Ovary (tissue), 9 donors: ENCODE data around the gene NANS. TPM values are rescaled to one million over a fixed set of nuclear protein-coding genes. Genes with fewer than 3 reads are reported as not detected.

Experiments
- DNase-seq, 5 donors: peaks; one replicate each; pipeline ENCODE4 v3.0.0-alpha.2; 2019 to 2020
- H3K27ac ChIP-seq, 2 donors: fragments of 200-600 bp; one replicate each; pipeline versions ENCODE4 v1.5.1 to v1.8.0; 2019 to 2022
- H3K27me3 ChIP-seq: fragments of 200-600 bp; one replicate; pipeline ENCODE4 v1.8.0; 2022
- H3K36me3 ChIP-seq: fragments of 200-600 bp; sonication (generic); one replicate; pipeline ENCODE4 v1.5.1; 2019
- H3K4me1 ChIP-seq: one replicate; pipeline ENCODE4 v1.8.1; 2013; ENCODE audit warnings: mild to moderate bottlenecking, moderate library complexity; ENCODE audit not compliant: insufficient read depth
- H3K4me3 ChIP-seq: fragments of 200-600 bp; sonication (generic); one replicate; pipeline ENCODE4 v1.5.1; 2017
- H3K9me3 ChIP-seq, 2 donors: fragments of 200-600 bp in 1 of 2; sonication (generic) in 1 of 2; one replicate each; pipeline versions ENCODE4 v1.5.1 to v1.8.1; 2013 to 2019; ENCODE audit warnings: mild to moderate bottlenecking in 1 of 2, moderate library complexity in 1 of 2
- CTCF ChIP-seq, 3 donors: fragments of 450-650 bp in 2 of 3; fragments of 200-600 bp in 1 of 3; IDR thresholded peaks; one replicate each; pipeline versions ENCODE4 v1.5.1 to v1.8.0; 2016 to 2022; ENCODE audit warnings: antibody characterized with exemption in 3 of 3, mild to moderate bottlenecking in 1 of 3
- EP300 ChIP-seq: sonication (generic); formaldehyde crosslinking; IDR thresholded peaks from one replicate; pipeline ENCODE4 v1.6.1; 2017; ENCODE audit warnings: antibody characterized with exemption
- POLR2A ChIP-seq: fragments of 450-650 bp; IDR thresholded peaks from one replicate; pipeline ENCODE4 v1.6.1; 2017; ENCODE audit warnings: antibody characterized with exemption, mild to moderate bottlenecking, moderate library complexity
- WGBS, 3 donors: extraction: QIAGEN DNeasy Blood & Tissue Kit in 1 of 3; methylation state at CpG; one replicate each; pipeline versions ENCODE4 v1.1.5 to v1.1.7; 2013 to 2017; 5-methylcytosine and 5-hydroxymethylcytosine counted together
- intact Hi-C, 4 donors: fragments of 100-400 bp; cut with DNase I; formaldehyde crosslinking; loops; one replicate each; pipeline versions ENCODE4 v1.11.0 to v1.15.1; 2022 to 2023
- polyA plus RNA-seq, 2 donors: library from polyadenylated mRNA; stranded (reverse); fragments of 200-250 nt in 1 of 2; fragments of 350-450 nt in 1 of 2; fragmentation: Illumina TruSeq in 1 of 2; extraction: RNeasy Lipid Tissue Mini Kit (QIAGEN cat#74804) in 1 of 2; gene quantifications; one replicate each; pipeline ENCODE4 v1.2.3, GENCODE V29; 2013 to 2014
- total RNA-seq, 7 donors: library from RNA; depleted of rRNA in 2 of 7; stranded (reverse); fragments of >200 nt in 2 of 7; fragmentation: NEBNext Ultra II Directional in 3 of 7; extraction: Animal tissue kit (Norgen Biotek cat#: 25700) in 3 of 7; gene quantifications; one replicate each; pipeline versions ENCODE4 v1.1.0 to v1.2.4, GENCODE V29; 2016 to 2023
- donor health status: DM: no; HTN: no; CAD: no; lungs with moderate emphysema.
- donor health status: DM: no; HTN: no; CAD: no.
- donor health status: Bipolar disorder and iron deficiency.
- donor health status: DM: yes; HTN: yes; CAD: no.
- donor health status: DM: no; HTN: no; CAD: no.
- donor health status: DM: yes; HTN: yes; CAD: no.

The NANS gene
- total and polyA plus RNA-seq, 9 donors, result 24.1 to 43.8 (median 33.8) TPM

GRCh38 chr9:98084396-98084795 lies 27.9 kb downstream of the NANS start:
- H3K9me3 ChIP-seq, result no peaks in the 10 kb centered on the region

GRCh38 chr9:98085058-98085457 lies 28.5 kb downstream of the NANS start:
- H3K27me3 ChIP-seq, result no peaks in the 10 kb centered on the region
- WGBS, 3 donors, result 86 to 90% (median 90%) methylated on average over 4 of the region's 4 CpGs
- TF ChIP-seq POLR2A (no peak), CTCF (IDR thresholded peaks at IDR 0.05) (no peak), EP300 (no peak)
- H3K36me3 ChIP-seq, result no peaks in the 10 kb centered on the region
- no peak overlapping the region for H3K4me3 ChIP-seq
- no peak overlapping the region for H3K27ac ChIP-seq
- no peak for DNase-seq
- no peaks in the 10 kb centered on the region for H3K9me3 ChIP-seq
- peaks cover 7% of the 10 kb centered on the region for H3K4me1 ChIP-seq
- intact Hi-C loops, result no loop called here

More at GRCh38 chr9:98084396-98084795, 27.9 kb downstream of the NANS start:
- Histone ChIP-seq H3K27ac (no peak overlapping the region), H3K4me1 (peaks cover 7% of the 10 kb centered on the region), H3K36me3 (no peaks in the 10 kb centered on the region), H3K4me3 (no peak overlapping the region), H3K27me3 (no peaks in the 10 kb centered on the region)
- no peak for DNase-seq
- TF ChIP-seq POLR2A (no peak), CTCF (IDR thresholded peaks at IDR 0.05) (no peak), EP300 (no peak)
- intact Hi-C loops, result no loop called here
- 68 to 73% (median 69%) methylated on average over 3 of the region's 3 CpGs for WGBS, 3 donors

- H3K4me1 ChIP-seq, result peaks cover 7% of the 10 kb centered on the region
- no peaks in the 10 kb centered on the region for H3K27me3 ChIP-seq
- intact Hi-C loops, result no loop called here
- H3K36me3 ChIP-seq, result no peaks in the 10 kb centered on the region
- no peak for DNase-seq
- no peak overlapping the region for H3K4me3 ChIP-seq
- 82 to 89% (median 83%) methylated on average over 7 of the region's 7 CpGs for WGBS, 3 donors
- H3K27ac ChIP-seq, result no peak overlapping the region
- TF ChIP-seq CTCF (IDR thresholded peaks at IDR 0.05) (no peak), EP300 (no peak), POLR2A (no peak)
- H3K9me3 ChIP-seq, result no peaks in the 10 kb centered on the region
These were observed 29.4 kb downstream of the NANS start for GRCh38 chr9:98085944-98086343.

- TF ChIP-seq POLR2A, result no peak
- TF ChIP-seq EP300, result no peak
- TF ChIP-seq CTCF (IDR thresholded peaks at IDR 0.05), result no peak
- Histone ChIP-seq H3K9me3 (no peaks in the 10 kb centered on the region), H3K36me3 (no peaks in the 10 kb centered on the region), H3K4me1 (peaks cover 7% of the 10 kb centered on the region), H3K27me3 (no peaks in the 10 kb centered on the region), H3K4me3 (no peak overlapping the region), H3K27ac (no peak overlapping the region)
- intact Hi-C loops, result no loop called here
- WGBS, 3 donors, result 96 to 97% (median 96%) methylated on average over 4 of the region's 4 CpGs
- DNase-seq, result no peak
These were observed 29.9 kb downstream of the NANS start for GRCh38 chr9:98086461-98086860.
